ENCODE data around the gene DHRS11.

DHRS11 gene

GRCh38 chr17:36643086-36643685 is 51.5 kb downstream of the DHRS11 start:
- in situ Hi-C loops (cut with MboI; ENCODE audit: low sequenced_read_pairs) = loop anchor here (25.0 kb wide), 1 partner anchor 594 kb away; no protein-coding TSS in a partner anchor

GRCh38 chr17:36645422-36645821 is 53.7 kb downstream of the DHRS11 start:
- in situ Hi-C loops (cut with MboI; ENCODE audit: low sequenced_read_pairs) = loop anchor here (25.0 kb wide), 1 partner anchor 592 kb away; no protein-coding TSS in a partner anchor

- in situ Hi-C loops (cut with MboI; ENCODE audit: low sequenced_read_pairs) = loop anchor here (25.0 kb wide), 1 partner anchor 590 kb away; no protein-coding TSS in a partner anchor
Measured at GRCh38 chr17:36647636-36648035, 56.0 kb downstream of the DHRS11 start.

DNA sequence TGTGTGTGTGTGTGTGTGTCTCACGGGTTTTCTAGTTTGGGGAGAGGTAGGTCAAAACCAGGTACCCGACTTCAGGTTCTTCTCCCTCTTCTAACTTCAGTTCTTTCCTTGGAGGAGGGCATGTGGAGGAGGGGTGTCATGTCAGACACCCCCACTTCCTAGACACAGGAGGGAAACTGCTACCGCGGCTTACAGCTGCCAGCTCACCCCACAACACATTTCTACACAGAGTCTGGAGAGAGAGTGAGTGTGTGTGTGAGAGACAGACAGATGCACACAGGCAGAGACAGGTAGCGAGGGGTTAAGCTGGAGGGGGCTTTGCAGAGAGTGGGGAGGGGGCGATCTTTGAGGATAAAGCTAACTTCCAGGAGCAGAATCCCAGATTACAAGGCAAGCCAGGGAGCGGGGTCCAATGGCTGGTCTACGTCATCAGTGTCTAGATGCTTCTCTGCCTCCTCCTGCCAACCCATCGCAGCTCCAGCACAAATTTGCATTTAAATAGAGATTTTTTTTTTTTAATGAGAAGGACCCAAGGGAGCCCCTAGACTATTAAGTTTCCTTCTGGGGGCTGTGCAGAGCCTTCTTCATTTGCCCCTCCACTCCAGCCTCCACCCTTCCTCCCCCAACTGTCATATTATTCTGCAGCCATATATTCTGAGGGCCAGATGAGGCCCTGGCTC is 58.6 kb downstream of the DHRS11 start:
- in situ Hi-C loops (cut with MboI; ENCODE audit: low sequenced_read_pairs) = no loop called here

Data from HL-60/S4 treated with phorbol 12-myristate 13-acetate at 8.2 ng/mL for 4 days and 3 days (cell line).